AG10803 (cell line): ENCODE measurements around the gene HBB.

Experiments
- DNase-seq: peaks from one replicate; pipeline ENCODE4 v3.0.0; 2010; ENCODE audit warnings: low read depth
- H3K4me3 ChIP-seq: 2 replicates; pipeline ENCODE4 v1.5.1; 2011; ENCODE audit warnings: mild to moderate bottlenecking, low read length, control low read depth
- CTCF ChIP-seq: conservative IDR thresholded peaks from 2 replicates; pipeline ENCODE4 v1.5.1; 2011; ENCODE audit warnings: mild to moderate bottlenecking, low read length, control low read depth, inconsistent platforms

The HBB gene

GRCh38 chr11:5226732-5227310 is at the start of gene HBB:
Gene HBB (minus strand): TSS chr11:5227071. CDS start chr11:5227021, 50 bp downstream.
- no peak within 1 kb of the TSS for H3K4me3 ChIP-seq
- no peak for TF ChIP-seq CTCF
- no peak for DNase-seq

- DNase-seq, result no peak
- TF ChIP-seq CTCF, result no peak
- H3K4me3 ChIP-seq, result no peak overlapping the region
Observed at GRCh38 chr11:5275369-5276110, 48.7 kb upstream of the HBB start.

- no peak for DNase-seq
Observed at GRCh38 chr11:5274395-5274794, 47.5 kb upstream of the HBB start.

GRCh38 chr11:5272395-5273017 is 45.6 kb upstream of the HBB start:
- no peak overlapping the region for H3K4me3 ChIP-seq
- TF ChIP-seq CTCF, result no peak
- no peak for DNase-seq

More at GRCh38 chr11:5274395-5274794, 47.5 kb upstream of the HBB start:
- no peak for TF ChIP-seq CTCF
- H3K4me3 ChIP-seq, result no peak overlapping the region

GRCh38 chr11:5269715-5270147 is 42.9 kb upstream of the HBB start, which contains the start of gene HBE1:
Gene HBE1 (minus strand): TSS chr11:5269945. CDS start chr11:5269890, 55 bp downstream.
- no peak for DNase-seq
- H3K4me3 ChIP-seq, result no peak within 1 kb of the TSS
- TF ChIP-seq CTCF, result no peak

- no peak for TF ChIP-seq CTCF
- no peak overlapping the region for H3K4me3 ChIP-seq
- DNase-seq, result no peak
Observed at GRCh38 chr11:5267033-5267563, 40.2 kb upstream of the HBB start.

GRCh38 chr11:5266609-5267008 is 39.7 kb upstream of the HBB start:
- TF ChIP-seq CTCF, result no peak
- DNase-seq, result no peak
- H3K4me3 ChIP-seq, result no peak overlapping the region
